SK-N-SH treated with all-trans-retinoic acid at 6 μM for 48 hours (cell line): ENCODE measurements around the gene LANCL1.

Source experiments
- ARNTL ChIP-seq: fragments of 450-650 bp; formaldehyde crosslinking; IDR thresholded peaks from 2 replicates; pipeline ENCODE4 v1.5.0; 2020; ENCODE audit warnings: low read depth, mild to moderate bottlenecking, moderate library complexity, borderline replicate concordance
- BACH2 ChIP-seq: fragments of 250-450 bp; sonication (Bioruptor Pico); IDR thresholded peaks from 2 replicates; pipeline ENCODE4 v1.9.0; 2021; ENCODE audit warnings: mild to moderate bottlenecking, borderline replicate concordance
- ESRRG ChIP-seq: fragments of 250-450 bp; sonication (Bioruptor Pico); IDR thresholded peaks from 2 replicates; pipeline ENCODE4 v1.6.1; 2021; ENCODE audit warnings: mild to moderate bottlenecking
- RARB ChIP-seq: fragments of 250-450 bp; sonication (Bioruptor Pico); IDR thresholded peaks from 2 replicates; pipeline ENCODE4 v1.8.0; 2021; ENCODE audit warnings: mild to moderate bottlenecking, moderate library complexity
- ZFP3 ChIP-seq: fragments of 250-450 bp; sonication (Bioruptor Pico); IDR thresholded peaks from 2 replicates; pipeline ENCODE4 v1.5.0; 2020; ENCODE audit warnings: mild to moderate bottlenecking, moderate library complexity
- ZNF565 ChIP-seq: fragments of 450-650 bp; formaldehyde crosslinking; conservative IDR thresholded peaks from 2 replicates; pipeline ENCODE4 v1.5.0; 2020; ENCODE audit warnings: low read depth, mild to moderate bottlenecking, moderate library complexity
- TF ChIP-seq, protein P1 (sequence below): fragments of 250-450 bp; sonication (Bioruptor Pico); IDR thresholded peaks from 2 replicates; pipeline ENCODE4 v1.5.1; 2020; ENCODE audit warnings: low read depth, mild to moderate bottlenecking, moderate library complexity
- TF ChIP-seq, protein P2 (sequence below): fragments of 250-450 bp; sonication (Bioruptor Pico); IDR thresholded peaks from 2 replicates; pipeline ENCODE4 v1.8.0; 2020; ENCODE audit warnings: mild to moderate bottlenecking, moderate library complexity, borderline replicate concordance

DNA sequence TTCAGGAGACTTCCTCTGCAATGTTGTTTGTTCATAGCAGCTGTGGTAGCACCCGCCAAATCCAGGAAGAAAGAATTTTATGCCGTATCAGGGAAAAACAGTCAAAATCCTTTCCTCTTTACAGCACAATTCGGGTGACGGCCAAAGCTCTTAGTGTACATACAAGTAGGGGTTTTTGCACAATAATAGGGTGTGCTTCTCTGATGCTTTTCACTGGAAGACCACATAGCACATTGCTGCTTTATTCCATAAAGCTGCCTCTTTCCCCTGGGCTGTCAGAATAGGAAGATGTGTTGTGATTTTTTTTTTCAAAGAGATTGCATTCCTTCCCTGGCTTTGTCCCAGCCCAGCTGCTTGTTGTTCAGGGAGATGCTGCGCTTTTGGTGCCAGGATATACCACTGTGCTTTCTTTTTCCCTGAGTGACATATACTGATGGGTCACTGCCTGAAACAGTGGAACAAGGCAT is 27.2 kb upstream of the LANCL1 start:
- TF ChIP-seq ARNTL (CRISPR knock-in tag) = no peak
- TF ChIP-seq ZNF565 (CRISPR knock-in tag) = no peak
- TF ChIP-seq, protein P1, sequence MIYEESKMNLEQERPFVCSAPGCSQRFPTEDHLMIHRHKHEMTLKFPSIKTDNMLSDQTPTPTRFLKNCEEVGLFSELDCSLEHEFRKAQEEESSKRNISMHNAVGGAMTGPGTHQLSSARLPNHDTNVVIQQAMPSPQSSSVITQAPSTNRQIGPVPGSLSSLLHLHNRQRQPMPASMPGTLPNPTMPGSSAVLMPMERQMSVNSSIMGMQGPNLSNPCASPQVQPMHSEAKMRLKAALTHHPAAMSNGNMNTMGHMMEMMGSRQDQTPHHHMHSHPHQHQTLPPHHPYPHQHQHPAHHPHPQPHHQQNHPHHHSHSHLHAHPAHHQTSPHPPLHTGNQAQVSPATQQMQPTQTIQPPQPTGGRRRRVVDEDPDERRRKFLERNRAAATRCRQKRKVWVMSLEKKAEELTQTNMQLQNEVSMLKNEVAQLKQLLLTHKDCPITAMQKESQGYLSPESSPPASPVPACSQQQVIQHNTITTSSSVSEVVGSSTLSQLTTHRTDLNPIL (CRISPR knock-in tag) = no peak
- TF ChIP-seq BACH2 = no peak
- no peak for TF ChIP-seq ESRRG (CRISPR knock-in tag)
- no peak for TF ChIP-seq RARB (CRISPR knock-in tag)
- no peak for TF ChIP-seq ZFP3 (CRISPR knock-in tag)
- TF ChIP-seq, protein P2, sequence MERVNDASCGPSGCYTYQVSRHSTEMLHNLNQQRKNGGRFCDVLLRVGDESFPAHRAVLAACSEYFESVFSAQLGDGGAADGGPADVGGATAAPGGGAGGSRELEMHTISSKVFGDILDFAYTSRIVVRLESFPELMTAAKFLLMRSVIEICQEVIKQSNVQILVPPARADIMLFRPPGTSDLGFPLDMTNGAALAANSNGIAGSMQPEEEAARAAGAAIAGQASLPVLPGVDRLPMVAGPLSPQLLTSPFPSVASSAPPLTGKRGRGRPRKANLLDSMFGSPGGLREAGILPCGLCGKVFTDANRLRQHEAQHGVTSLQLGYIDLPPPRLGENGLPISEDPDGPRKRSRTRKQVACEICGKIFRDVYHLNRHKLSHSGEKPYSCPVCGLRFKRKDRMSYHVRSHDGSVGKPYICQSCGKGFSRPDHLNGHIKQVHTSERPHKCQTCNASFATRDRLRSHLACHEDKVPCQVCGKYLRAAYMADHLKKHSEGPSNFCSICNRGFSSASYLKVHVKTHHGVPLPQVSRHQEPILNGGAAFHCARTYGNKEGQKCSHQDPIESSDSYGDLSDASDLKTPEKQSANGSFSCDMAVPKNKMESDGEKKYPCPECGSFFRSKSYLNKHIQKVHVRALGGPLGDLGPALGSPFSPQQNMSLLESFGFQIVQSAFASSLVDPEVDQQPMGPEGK (CRISPR knock-in tag) = no peak
